SK-N-SH treated with all-trans-retinoic acid at 6 μM for 48 hours (cell line): ENCODE data around the gene SEZ6L2.

Experiments used
- ARNTL ChIP-seq: fragments of 450-650 bp; formaldehyde crosslinking; IDR thresholded peaks from 2 replicates; pipeline ENCODE4 v1.5.0; 2020; ENCODE audit warnings: low read depth, mild to moderate bottlenecking, moderate library complexity, borderline replicate concordance
- CREB5 ChIP-seq: fragments of 250-450 bp; sonication (Bioruptor Pico); IDR thresholded peaks from 2 replicates; pipeline ENCODE4 v1.5.1; 2020; ENCODE audit warnings: low read depth, mild to moderate bottlenecking, moderate library complexity
- ISL1 ChIP-seq: fragments of 250-450 bp; sonication (Bioruptor Pico); IDR thresholded peaks from 2 replicates; pipeline ENCODE4 v2.1.2; 2022; ENCODE audit warnings: mild to moderate bottlenecking, moderate library complexity
- PATZ1 ChIP-seq: fragments of 250-450 bp; sonication (Bioruptor Pico); IDR thresholded peaks from 2 replicates; pipeline ENCODE4 v1.8.0; 2020; ENCODE audit warnings: mild to moderate bottlenecking, moderate library complexity, borderline replicate concordance
- PPARA ChIP-seq: fragments of 250-450 bp; sonication (Bioruptor Pico); IDR thresholded peaks from 2 replicates; pipeline ENCODE4 v1.5.0; 2020; ENCODE audit warnings: mild to moderate bottlenecking, borderline replicate concordance
- SNAI2 ChIP-seq: fragments of 250-450 bp; sonication (Bioruptor Pico); IDR thresholded peaks from 2 replicates; pipeline ENCODE4 v1.5.0; 2020; ENCODE audit warnings: mild to moderate bottlenecking, moderate library complexity
- TCF4 ChIP-seq: fragments of 250-450 bp; sonication (Bioruptor Pico); IDR thresholded peaks from 2 replicates; pipeline ENCODE4 v1.8.0; 2021; ENCODE audit warnings: mild to moderate bottlenecking, moderate library complexity, borderline replicate concordance
- TOX ChIP-seq: fragments of 250-450 bp; sonication (Bioruptor Pico); IDR thresholded peaks from 2 replicates; pipeline ENCODE4 v1.8.0; 2021; ENCODE audit warnings: mild to moderate bottlenecking, moderate library complexity, borderline replicate concordance

GRCh38 chr16:29835926-29836325 is 63.4 kb downstream of the SEZ6L2 start:
- TF ChIP-seq ISL1 (CRISPR knock-in tag) (no peak), ARNTL (CRISPR knock-in tag) (no peak), PATZ1 (CRISPR knock-in tag) (no peak), TCF4 (no peak), TOX (CRISPR knock-in tag) (no peak), CREB5 (CRISPR knock-in tag) (no peak), PPARA (CRISPR knock-in tag) (no peak), SNAI2 (CRISPR knock-in tag) (no peak)
